ENCODE results near the gene C19orf67. TPM values are rescaled to one million over a fixed set of nuclear protein-coding genes. Genes with fewer than 3 reads are reported as not detected.
A peak's percentile ranks its signal among the peaks of the same experiment; 100 is the strongest.
"Not testable (repeated sequence)": the region's sequence is repeated elsewhere in the genome, so short reads cannot be mapped to it uniquely, and the experiment has no call there.

The C19orf67 gene
- total RNA-seq, 6 donors from 2014 or later, result 0.40 TPM; not detected in 5

GRCh38 chr19:14035706-14036105 is 49.9 kb downstream of the C19orf67 start:
- 80 to 81% methylated on average over 7 of the region's 7 CpGs for WGBS, 2 donors
- no peak overlapping the region for H3K4me3 ChIP-seq
- no peak overlapping the region for H3K27ac ChIP-seq
- peaks cover 0 to 12% (median 4%) of the 10 kb centered on the region in 4 donors for H3K36me3 ChIP-seq
- H3K9me3 ChIP-seq, result no peaks in the 10 kb centered on the region
- peaks cover 10 to 20% (median 13%) of the 10 kb centered on the region in 4 donors for H3K4me1 ChIP-seq
- no peak for TF ChIP-seq POLR2A (IDR thresholded peaks at IDR 0.05)
- no peak for TF ChIP-seq EP300 (IDR thresholded peaks at IDR 0.05)
- no peak for TF ChIP-seq CTCF (IDR thresholded peaks at IDR 0.05)
- no peak for TF ChIP-seq POLR2AphosphoS5 (IDR thresholded peaks at IDR 0.05)
- no peaks in the 10 kb centered on the region for H3K27me3 ChIP-seq
- DNase-seq (no peak), ATAC-seq (ENCODE audit: low FRiP score in 2 of 2) (no peak)

DNA sequence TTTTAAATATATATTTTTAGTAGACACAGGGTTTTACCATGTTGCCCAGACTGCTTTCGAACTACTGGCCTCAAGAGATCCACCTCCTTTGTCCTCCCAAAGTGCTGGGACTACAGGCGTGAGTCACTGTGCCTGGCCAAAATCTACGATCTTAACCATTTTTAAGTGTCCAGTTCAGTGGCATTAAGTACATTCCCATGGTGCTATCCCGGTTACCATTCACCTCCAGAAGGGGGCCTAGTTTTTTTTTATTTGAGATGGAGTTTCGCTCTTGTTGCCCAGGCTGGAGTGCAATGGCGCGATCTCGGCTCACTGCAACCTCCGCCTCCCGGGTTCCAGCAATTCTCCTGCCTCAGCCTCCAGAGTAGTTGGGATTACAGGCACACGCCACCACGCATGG is 50.4 kb downstream of the C19orf67 start:
- not testable (repeated sequence) for H3K4me3 ChIP-seq; DNase-seq; H3K27me3 ChIP-seq; H3K9me3 ChIP-seq; H3K27ac ChIP-seq; H3K36me3 ChIP-seq; ATAC-seq (ENCODE audit: low FRiP score in 2 of 2)
- 87 to 91% methylated on average over 12 of the region's 12 CpGs for WGBS, 2 donors
- peaks cover 10 to 22% (median 13%) of the 10 kb centered on the region in 4 donors for H3K4me1 ChIP-seq

GRCh38 chr19:14033946-14034345 is 51.6 kb downstream of the C19orf67 start:
- no peak for TF ChIP-seq POLR2A (IDR thresholded peaks at IDR 0.05)
- TF ChIP-seq CTCF (IDR thresholded peaks at IDR 0.05), result no peak
- WGBS, 2 donors, result 93 to 94% methylated on average over 2 of the region's 2 CpGs

DNA sequence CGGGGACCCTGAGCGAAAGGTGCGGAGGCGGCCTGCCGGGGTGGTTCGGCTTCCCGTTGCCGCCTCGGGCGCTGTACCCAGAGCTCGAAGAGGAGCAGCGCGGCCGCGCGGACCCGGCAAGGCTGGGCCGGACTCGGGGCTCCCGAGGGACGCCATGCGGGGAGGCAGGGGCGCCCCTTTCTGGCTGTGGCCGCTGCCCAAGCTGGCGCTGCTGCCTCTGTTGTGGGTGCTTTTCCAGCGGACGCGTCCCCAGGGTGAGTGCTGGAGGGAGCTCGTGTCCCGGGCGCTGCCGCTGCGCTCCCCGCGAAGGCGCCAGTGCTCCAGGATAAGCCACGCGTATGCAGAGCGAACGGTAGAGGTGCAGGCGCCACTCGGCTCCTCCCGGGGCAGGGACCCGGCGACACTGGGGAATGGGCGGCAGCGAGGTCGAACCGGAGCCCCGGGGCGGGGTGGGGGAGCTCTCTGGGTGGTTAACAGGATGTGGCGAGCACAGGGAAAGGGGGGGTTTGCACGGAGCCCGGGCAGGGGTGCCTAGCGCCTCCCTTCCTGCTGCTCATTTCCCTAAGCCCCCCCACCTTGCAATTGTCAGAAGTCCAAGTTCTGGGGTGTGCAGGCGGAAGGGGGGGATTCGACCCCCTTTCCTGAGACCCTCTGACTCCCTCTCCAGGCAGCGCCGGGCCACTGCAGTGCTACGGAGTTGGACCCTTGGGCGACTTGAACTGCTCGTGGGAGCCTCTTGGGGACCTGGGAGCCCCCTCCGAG is 53.7 kb downstream of the C19orf67 start, which contains the start of gene IL27RA:
Gene IL27RA (plus strand): TSS at position 44 of the 762 bp plus-strand sequence. CDS start 111 bp downstream, at position 155.
- WGBS, 2 donors, result 0 to 2% methylated on average over 27 to 51 of the region's 63 CpGs
- ATAC-seq (ENCODE audit: low FRiP score in 2 of 2), result peak; percentile 82 to 87
- TF ChIP-seq EP300 (IDR thresholded peaks at IDR 0.05) (no peak), CTCF (IDR thresholded peaks at IDR 0.05) (peak; percentile 62 to 82 (median 68)), POLR2AphosphoS5 (IDR thresholded peaks at IDR 0.05) (peak; percentile 39 to 67), POLR2A (IDR thresholded peaks at IDR 0.05) (peak in 2 of 4 donors; percentile 63 to 73)
- Histone ChIP-seq H3K9me3 (no peaks in the 10 kb centered on the region), H3K27me3 (no peaks in the 10 kb centered on the region), H3K36me3 (no peaks in the 10 kb centered on the region), H3K27ac (peak within 1 kb of the TSS; percentile 76 to 93 (median 92)), H3K4me1 (peaks cover 10 to 22% (median 13%) of the 10 kb centered on the region in 4 donors), H3K4me3 (peak within 1 kb of the TSS; percentile 51 to 83 (median 72))
- DNase-seq, result peak; percentile 66 to 93

More at GRCh38 chr19:14033946-14034345, 51.6 kb downstream of the C19orf67 start:
- Histone ChIP-seq H3K4me3 (no peak overlapping the region), H3K9me3 (no peaks in the 10 kb centered on the region), H3K4me1 (peaks cover 10 to 22% (median 13%) of the 10 kb centered on the region in 4 donors), H3K36me3 (no peaks in the 10 kb centered on the region), H3K27me3 (no peaks in the 10 kb centered on the region), H3K27ac (no peak overlapping the region)
- no peak for DNase-seq
- no peak for ATAC-seq (ENCODE audit: low FRiP score in 2 of 2)

Other genes with a start within 250 kb of the C19orf67 start
- 1 to 10 TPM in 2 of 6 donors, not detected in 4; 1.3 to 5.2 TPM for gene NANOS3, start 208.6 kb downstream of the C19orf67 start, total RNA-seq
- 1 to 10 TPM in 5 of 6 donors, under 1 TPM in 1; 0.46 to 4.4 (median 2.1) TPM for gene BRME1, start 179.7 kb downstream of the C19orf67 start, total RNA-seq
- 10 to 100 TPM; 30.4 to 95.3 (median 35.3) TPM for gene CC2D1A, start 179.6 kb downstream of the C19orf67 start, total RNA-seq
- gene PODNL1, start 147.4 kb downstream of the C19orf67 start, total RNA-seq, result 1 to 10 TPM; 1.5 to 4.3 (median 2.5) TPM
- 10 to 100 TPM; 20.5 to 51.3 (median 39.0) TPM for gene DCAF15, start 133.3 kb downstream of the C19orf67 start, total RNA-seq
- gene RFX1, start 79.5 kb downstream of the C19orf67 start, total RNA-seq, result 10 to 100 TPM in 5 of 6 donors, 1 to 10 TPM in 1; 6.0 to 22.3 (median 15.5) TPM
- under 1 TPM in 1 of 6 donors, not detected in 5; 0.43 TPM for gene RLN3, start 57.6 kb downstream of the C19orf67 start, total RNA-seq
- gene IL27RA, start 54.0 kb downstream of the C19orf67 start, total RNA-seq, result 10 to 100 TPM in 5 of 6 donors, 1 to 10 TPM in 1; 9.3 to 24.4 (median 14.6) TPM
- gene PALM3, start 23.7 kb downstream of the C19orf67 start, total RNA-seq, result 100 to 1,000 TPM in 1 of 6 donors, 10 to 100 TPM in 2, 1 to 10 TPM in 2, under 1 TPM in 1; 0.15 to 123 (median 11.0) TPM
- 10 to 100 TPM in 3 of 6 donors, 1 to 10 TPM in 3; 7.9 to 31.2 (median 12.3) TPM for gene MISP3, start 13.0 kb downstream of the C19orf67 start, total RNA-seq
- gene SAMD1, start 5.0 kb upstream of the C19orf67 start, total RNA-seq, result 10 to 100 TPM; 17.8 to 62.8 (median 37.0) TPM
- 100 to 1,000 TPM in 1 of 6 donors, 10 to 100 TPM in 5; 24.1 to 107 (median 51.7) TPM for gene PRKACA, start 32.0 kb upstream of the C19orf67 start, total RNA-seq
- gene ASF1B, start 50.8 kb upstream of the C19orf67 start, total RNA-seq, result 1 to 10 TPM; 1.2 to 4.9 (median 3.0) TPM
- gene ADGRL1, start 120.4 kb upstream of the C19orf67 start, total RNA-seq, result 10 to 100 TPM; 23.5 to 33.2 (median 27.4) TPM